ENCODE data around the gene MUC12.

The MUC12 gene, protein sequence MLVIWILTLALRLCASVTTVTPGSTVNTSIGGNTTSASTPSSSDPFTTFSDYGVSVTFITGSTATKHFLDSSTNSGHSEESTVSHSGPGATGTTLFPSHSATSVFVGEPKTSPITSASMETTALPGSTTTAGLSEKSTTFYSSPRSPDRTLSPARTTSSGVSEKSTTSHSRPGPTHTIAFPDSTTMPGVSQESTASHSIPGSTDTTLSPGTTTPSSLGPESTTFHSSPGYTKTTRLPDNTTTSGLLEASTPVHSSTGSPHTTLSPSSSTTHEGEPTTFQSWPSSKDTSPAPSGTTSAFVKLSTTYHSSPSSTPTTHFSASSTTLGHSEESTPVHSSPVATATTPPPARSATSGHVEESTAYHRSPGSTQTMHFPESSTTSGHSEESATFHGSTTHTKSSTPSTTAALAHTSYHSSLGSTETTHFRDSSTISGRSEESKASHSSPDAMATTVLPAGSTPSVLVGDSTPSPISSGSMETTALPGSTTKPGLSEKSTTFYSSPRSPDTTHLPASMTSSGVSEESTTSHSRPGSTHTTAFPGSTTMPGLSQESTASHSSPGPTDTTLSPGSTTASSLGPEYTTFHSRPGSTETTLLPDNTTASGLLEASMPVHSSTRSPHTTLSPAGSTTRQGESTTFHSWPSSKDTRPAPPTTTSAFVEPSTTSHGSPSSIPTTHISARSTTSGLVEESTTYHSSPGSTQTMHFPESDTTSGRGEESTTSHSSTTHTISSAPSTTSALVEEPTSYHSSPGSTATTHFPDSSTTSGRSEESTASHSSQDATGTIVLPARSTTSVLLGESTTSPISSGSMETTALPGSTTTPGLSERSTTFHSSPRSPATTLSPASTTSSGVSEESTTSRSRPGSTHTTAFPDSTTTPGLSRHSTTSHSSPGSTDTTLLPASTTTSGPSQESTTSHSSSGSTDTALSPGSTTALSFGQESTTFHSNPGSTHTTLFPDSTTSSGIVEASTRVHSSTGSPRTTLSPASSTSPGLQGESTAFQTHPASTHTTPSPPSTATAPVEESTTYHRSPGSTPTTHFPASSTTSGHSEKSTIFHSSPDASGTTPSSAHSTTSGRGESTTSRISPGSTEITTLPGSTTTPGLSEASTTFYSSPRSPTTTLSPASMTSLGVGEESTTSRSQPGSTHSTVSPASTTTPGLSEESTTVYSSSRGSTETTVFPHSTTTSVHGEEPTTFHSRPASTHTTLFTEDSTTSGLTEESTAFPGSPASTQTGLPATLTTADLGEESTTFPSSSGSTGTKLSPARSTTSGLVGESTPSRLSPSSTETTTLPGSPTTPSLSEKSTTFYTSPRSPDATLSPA (N-terminal part only)

DNA sequence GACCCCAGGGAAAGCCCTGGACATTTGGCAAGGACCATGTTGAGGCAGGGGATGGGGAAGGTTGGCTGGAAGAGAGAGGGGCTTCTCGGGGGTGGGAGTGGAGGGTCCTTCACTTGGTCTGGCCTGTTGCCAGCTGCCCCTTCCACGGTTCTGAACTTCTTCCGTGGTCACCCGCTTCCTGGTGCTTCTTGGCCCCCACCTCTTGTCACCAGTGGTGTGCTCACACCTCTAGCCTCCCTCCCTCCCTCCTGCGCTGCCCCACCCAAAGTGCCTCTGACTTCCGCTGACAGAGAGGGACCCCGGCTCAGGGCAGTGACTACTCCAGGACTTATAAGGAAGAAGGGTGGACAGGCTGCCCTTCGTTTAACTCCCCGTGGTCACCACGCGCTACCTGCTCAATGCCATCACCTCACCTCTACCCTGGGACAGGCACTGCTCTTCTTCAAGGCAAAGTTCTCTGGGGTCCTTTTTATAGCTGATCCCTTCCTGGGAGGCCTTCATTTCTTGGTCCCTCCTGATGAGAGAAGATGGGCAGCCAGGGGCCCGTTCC is at the start of gene MUC12:
TSS of gene MUC12 (plus strand) at position 500 of the 550 bp plus-strand sequence. CDS start 58 bp downstream, outside the sequence.
- TF ChIP-seq GATA3 (IDR thresholded peaks at IDR 0.05; ENCODE audit: low read depth, low read length) (no peak), GATA2 (IDR thresholded peaks at IDR 0.05; ENCODE audit: low read depth, low read length) (no peak)

DNA sequence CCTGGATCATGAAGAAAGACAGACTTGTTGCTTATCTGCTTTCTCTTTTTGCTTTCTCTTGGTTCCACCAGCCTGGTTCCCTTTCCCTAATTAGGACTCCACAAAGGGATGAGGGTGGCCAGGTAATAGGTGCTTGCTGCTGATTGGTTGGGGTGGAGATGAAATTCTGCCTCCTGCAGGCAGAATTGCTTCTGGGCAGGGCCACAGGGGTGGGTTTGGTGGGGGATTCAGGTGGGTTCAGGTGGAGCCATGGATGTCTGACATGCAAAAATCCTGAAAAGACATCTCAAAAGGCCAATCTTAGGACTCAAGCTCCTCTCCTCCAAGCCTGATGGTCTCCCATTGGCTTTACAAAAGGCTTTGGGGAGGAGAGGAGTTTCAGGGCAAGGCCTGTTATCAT is 48.3 kb upstream of the MUC12 start:
- TF ChIP-seq GATA2 (IDR thresholded peaks at IDR 0.05; ENCODE audit: low read depth, low read length) (no peak), GATA3 (IDR thresholded peaks at IDR 0.05; ENCODE audit: low read depth, low read length) (no peak)

DNA sequence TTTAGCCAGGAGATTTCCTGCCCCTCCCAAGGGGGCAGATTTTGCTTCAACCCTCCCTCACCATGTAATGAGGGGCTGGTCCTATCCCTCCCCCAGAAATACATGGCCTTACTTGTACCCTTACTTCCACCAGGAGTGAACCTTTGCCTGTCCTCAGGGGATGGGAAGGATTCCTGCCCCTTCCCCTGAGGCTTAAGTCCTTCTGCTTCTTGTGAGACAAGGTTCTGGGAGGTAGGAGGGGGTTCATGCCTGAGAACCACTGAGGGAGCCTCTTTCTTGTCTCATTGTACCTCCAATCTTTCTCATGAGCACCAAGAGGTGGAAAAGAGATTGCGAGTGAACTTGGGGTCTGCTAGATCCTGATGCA is 39.6 kb upstream of the MUC12 start:
- TF ChIP-seq GATA3 (IDR thresholded peaks at IDR 0.05; ENCODE audit: low read depth, low read length) (no peak), GATA2 (IDR thresholded peaks at IDR 0.05; ENCODE audit: low read depth, low read length) (no peak)

DNA sequence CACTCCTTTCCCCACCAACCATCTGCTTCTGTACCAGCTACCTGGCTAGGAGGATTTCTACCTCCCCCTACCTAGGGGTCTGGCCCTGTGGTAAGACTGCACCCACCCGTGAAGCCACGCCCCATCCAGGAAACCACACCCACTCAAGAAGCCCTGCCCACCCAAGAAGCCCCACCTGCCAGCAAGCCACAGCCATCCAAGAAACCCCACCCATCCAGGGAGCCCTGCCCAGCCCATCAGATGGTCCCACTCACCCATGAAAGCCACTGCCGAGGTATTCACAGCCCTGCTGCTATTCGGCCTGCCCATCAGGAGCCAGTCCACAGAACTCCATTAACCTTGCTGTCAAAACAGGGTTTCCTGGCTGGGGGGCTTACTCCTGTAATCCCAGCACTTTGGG is 35.6 kb upstream of the MUC12 start:
- no peak for TF ChIP-seq GATA3 (IDR thresholded peaks at IDR 0.05; ENCODE audit: low read depth, low read length)
- TF ChIP-seq GATA2 (IDR thresholded peaks at IDR 0.05; ENCODE audit: low read depth, low read length) = no peak

DNA sequence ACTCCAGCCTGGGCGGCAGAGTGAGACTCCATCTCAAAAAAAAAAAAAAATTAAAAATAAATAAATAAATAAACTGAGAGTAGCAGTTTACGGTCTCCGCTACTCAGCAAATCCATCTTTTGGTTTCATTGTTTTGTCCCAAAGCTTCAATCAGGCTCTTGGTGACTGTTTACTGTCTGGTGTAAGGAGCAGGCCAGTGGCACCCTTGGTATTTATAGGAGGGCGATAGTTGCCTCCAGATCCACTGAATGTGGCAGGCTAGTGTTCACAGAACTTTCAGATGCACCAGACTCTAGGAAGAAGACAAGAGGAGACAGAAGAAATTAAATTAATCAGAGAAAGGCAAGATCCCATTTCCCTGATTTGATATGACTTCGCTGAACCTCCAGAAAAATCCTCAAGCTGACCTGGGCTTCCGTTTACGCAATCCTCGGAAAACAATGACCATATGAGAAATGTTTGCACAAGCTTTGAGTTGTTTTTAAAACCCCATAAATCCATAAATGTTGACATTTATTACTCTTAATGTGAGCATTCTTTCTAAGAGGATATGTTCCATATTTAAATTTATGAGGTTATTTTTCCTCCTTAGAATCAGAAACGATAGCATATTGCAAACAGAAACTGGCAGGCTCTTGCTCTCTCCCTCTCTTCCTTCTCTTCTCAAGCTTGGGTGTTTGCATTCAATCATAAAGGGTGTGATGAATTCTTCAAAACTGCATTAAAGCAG is 27.2 kb upstream of the MUC12 start:
- TF ChIP-seq GATA2 (IDR thresholded peaks at IDR 0.05; ENCODE audit: low read depth, low read length) (no peak), GATA3 (IDR thresholded peaks at IDR 0.05; ENCODE audit: low read depth, low read length) (no peak)

DNA sequence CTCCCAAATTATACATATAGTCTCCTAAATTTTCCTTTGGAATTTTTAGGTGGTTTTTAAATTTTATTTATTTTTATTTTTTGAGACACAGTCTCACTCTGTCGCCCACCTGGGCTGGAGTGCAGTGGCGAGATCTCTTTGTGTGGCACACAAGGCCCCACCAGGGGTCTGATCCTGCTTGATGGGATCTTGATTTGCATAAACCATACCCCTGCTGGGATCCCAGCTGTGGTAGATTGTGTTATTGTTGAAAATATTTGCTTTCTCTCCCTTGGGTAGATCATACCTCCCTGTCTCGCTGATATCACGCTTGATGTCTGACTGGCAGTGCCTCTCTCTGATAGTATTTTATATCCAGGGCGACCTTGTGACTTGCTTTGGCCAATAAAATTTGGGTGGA is 25.7 kb upstream of the MUC12 start:
- TF ChIP-seq GATA3 (IDR thresholded peaks at IDR 0.05; ENCODE audit: low read depth, low read length) = no peak
- no peak for TF ChIP-seq GATA2 (IDR thresholded peaks at IDR 0.05; ENCODE audit: low read depth, low read length)

DNA sequence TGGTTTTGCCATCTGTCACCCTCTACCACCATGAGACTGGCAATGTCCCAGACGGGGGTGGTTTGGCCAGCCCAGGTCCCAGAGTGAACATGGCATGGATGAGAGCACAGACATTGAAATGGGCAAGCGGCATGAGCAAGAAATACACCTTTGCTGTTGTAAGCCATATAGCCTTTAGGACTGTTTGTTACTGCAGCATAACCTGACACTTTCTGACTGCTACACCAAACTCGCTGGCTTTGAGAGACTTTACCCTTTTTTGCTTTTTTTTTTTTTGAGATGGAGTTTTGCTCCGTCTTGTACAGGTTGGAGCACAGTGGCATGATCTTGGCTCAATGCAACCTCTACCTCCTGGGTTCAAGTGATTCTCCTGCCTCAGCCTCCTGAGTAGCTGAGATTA is 25.2 kb upstream of the MUC12 start:
- TF ChIP-seq GATA2 (IDR thresholded peaks at IDR 0.05; ENCODE audit: low read depth, low read length) (no peak), GATA3 (IDR thresholded peaks at IDR 0.05; ENCODE audit: low read depth, low read length) (no peak)

DNA sequence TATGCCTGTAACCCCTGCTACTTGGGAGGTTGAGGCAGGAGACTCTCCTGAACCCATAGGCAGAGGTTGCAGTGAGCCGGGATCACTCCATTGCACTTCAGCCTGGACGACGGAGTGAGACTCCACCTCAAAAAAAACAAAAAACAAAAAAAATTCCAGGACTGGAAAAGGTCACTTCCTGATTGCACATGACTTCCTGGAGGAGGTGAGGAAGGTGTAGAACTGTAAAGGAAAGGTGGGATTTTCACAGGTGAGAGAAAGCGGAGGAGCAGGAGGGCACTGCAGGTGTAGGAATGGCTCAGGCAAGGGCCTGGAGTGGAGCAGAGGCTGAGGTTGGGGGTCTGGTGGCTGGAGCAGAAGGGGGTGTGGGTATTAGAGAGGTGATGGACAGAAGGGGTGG is 23.3 kb upstream of the MUC12 start:
- no peak for TF ChIP-seq GATA2 (IDR thresholded peaks at IDR 0.05; ENCODE audit: low read depth, low read length)
- TF ChIP-seq GATA3 (IDR thresholded peaks at IDR 0.05; ENCODE audit: low read depth, low read length) = no peak

DNA sequence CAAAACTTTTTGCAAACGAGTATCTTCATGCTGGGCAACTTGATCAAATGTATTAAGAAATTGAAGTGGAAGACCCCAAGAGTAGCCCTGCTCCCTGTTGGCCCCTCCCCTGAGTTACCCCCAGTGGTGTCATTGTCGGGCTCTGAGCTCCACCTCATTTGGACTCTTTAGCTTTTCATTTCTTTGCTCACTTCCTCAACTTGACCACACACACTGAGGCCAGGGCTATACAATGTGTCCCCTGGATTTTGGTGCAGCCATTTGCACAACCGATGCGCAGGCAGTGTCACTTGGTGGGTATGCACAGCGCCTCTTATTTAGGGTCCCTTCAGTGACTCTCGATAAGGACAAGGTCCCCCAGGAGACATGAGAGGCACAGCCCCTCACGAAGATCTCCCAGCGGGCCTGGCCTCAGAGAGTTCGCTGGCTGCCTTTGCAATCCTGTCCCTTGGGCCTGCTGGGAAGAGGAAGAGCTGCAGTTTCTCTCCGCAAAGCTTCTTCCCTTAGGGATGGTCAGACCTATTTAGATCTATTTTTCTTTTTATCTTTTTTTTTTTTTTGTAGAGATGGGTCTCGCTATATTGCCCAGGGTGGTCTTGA is 22.5 kb upstream of the MUC12 start:
- TF ChIP-seq GATA3 (IDR thresholded peaks at IDR 0.05; ENCODE audit: low read depth, low read length) (no peak), GATA2 (IDR thresholded peaks at IDR 0.05; ENCODE audit: low read depth, low read length) (no peak)

DNA sequence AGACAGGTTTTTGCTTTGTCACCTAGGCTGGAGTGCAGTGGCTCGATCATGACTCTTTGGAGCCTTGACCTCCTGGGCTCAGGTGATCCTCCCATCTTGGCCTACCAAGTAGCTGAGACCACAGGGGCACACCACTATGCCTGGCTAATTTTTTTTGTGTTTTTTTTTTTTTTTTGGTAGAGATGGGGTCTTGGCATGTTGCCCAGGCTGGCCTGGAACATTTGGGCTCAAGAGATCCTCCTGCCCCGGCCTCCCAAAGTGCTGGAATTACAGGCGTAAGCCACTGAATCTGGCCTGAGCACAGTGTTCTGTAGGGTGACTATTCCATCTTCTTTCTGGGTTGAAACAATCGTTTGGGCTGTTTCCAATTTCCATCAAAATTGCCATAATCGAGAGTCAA is 21.6 kb upstream of the MUC12 start:
- no peak for TF ChIP-seq GATA3 (IDR thresholded peaks at IDR 0.05; ENCODE audit: low read depth, low read length)
- no peak for TF ChIP-seq GATA2 (IDR thresholded peaks at IDR 0.05; ENCODE audit: low read depth, low read length)

DNA sequence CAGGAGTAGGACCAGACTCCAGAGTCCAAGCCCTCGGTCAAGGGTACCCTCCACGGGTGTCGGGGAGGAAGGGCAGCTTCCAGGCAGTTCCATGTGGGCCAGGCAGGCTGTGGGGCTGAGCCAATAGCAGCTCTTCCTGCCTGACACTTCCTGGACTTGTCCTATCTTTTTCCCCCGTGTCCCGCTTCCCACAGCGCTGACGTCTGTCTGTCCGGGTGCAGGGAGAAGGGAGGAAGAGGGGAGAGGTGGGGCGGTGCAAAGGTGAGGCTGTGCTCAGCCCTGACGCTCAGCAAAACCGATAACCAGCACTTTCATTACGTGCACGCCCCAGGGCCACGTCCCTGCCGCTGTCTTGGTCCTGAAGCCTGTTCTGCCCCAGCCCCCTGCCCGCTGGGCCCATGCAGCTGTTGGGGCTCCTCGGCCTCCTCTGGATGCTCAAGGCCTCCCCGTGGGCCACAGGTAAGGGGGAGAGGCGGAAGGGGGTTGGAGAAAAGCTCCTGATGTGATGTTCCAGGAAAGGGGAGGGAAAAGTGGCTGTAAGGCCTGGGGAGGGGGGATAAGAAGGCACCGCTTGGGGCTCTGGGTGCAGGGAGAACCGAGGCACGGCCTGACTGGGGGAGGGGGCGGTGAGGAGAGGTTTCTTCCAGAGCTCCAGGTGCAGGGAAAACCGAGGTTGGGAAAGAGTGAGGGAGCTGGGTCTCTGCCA is 20.0 kb upstream of the MUC12 start, which contains the start of gene MUC3A:
TSS of gene MUC3A (plus strand) at position 308 of the 706 bp plus-strand sequence. CDS start at position 399, 91 bp downstream.
- TF ChIP-seq GATA2 (IDR thresholded peaks at IDR 0.05; ENCODE audit: low read depth, low read length) (no peak), GATA3 (IDR thresholded peaks at IDR 0.05; ENCODE audit: low read depth, low read length) (no peak)

DNA sequence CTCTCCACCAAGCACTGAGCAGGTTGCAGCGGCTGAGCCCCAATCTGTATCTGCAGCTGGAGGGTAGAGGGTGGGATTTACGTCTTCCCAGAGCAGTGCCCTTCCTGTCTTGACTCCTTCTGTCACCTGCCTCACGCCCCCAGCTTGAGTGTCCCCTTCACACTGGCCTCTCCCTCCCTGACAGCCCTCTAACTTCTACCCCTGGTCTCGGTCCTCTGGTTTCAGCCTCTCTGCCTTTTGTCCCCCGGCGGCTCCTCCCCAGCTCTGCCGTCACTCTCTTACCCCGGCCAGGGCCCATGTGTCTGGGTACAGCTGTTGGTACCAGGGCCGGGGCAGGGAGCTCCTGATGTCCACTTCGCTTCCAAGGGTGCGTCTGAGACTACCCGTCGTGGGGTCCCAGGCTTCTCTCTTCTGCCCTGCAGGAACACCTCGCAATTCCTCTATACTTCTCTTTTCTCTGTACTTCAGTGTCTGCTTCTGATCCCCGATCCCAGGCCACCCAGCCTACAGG is 19.4 kb upstream of the MUC12 start:
- TF ChIP-seq GATA3 (IDR thresholded peaks at IDR 0.05; ENCODE audit: low read depth, low read length) = no peak
- no peak for TF ChIP-seq GATA2 (IDR thresholded peaks at IDR 0.05; ENCODE audit: low read depth, low read length)
